GM12878 (cell line): ENCODE data around the gene EFHC1. TPM values are rescaled to one million over a fixed set of nuclear protein-coding genes. Genes with fewer than 3 reads are reported as not detected.

Experiments used
- ATAC-seq: fragments of 200-7000 bp; cut with Tn5 transposase; 3 replicates; pipeline ENCODE4 v1.9.1; 2020; ENCODE audit warnings: mild to moderate bottlenecking, moderate library complexity
- BruUV-seq: library from RNA; stranded (reverse); fragments of 400-500 nt; replicated peaks from 2 replicates; lab custom pipeline; 2021; lab: Mats Ljungman, UMichigan
- CTCF ChIA-PET: fragments of 300-600 bp; sonication (Branson Sonifier 250); formaldehyde crosslinking; extraction: SDS; loops from one replicate; lab custom pipeline; 2021; ENCODE audit warnings: inconsistent platforms; lab: Yijun Ruan, JAX
- POLR2A ChIA-PET: fragments of 350-600 bp; formaldehyde crosslinking; extraction: SDS; loops from one replicate; lab custom pipeline; 2021; ENCODE audit warnings: inconsistent platforms; lab: Charles Lee
- RAD21 ChIA-PET: fragments of 300-600 bp; sonication (Branson Sonifier 250); formaldehyde crosslinking; loops from one replicate; lab custom pipeline; 2023; ENCODE audit warnings: antibody characterized with exemption; ENCODE audit not compliant: unreplicated experiment; lab: Charles Lee
- SMC1A ChIA-PET: fragments of 300-600 bp; sonication (Branson Sonifier 250); formaldehyde crosslinking; loops from one replicate; lab custom pipeline; 2023; ENCODE audit not compliant: unreplicated experiment, uncharacterized antibody; lab: Charles Lee
- DNase-seq: peaks from one replicate; pipeline ENCODE4 v3.0.0-alpha.2; 2011; ENCODE audit warnings: low read depth, low spot score
- FAIRE-seq: peaks from 3 replicates; lab custom pipeline; 2011; peaks lifted over from hg19 to GRCh38; lab: Jason Lieb, UNC
- H2AFZ ChIP-seq: 2 replicates; pipeline ENCODE4 v1.6.0; 2011; ENCODE audit warnings: low read depth, low read length, control low read depth; ENCODE audit not compliant: control insufficient read depth
- H3K27ac ChIP-seq: 2 replicates; pipeline ENCODE4 v1.5.1; 2011; ENCODE audit warnings: control low read depth; ENCODE audit not compliant: control insufficient read depth, insufficient read depth
- H3K27me3 ChIP-seq, 2 experiments: replicated peaks in 1 of 2; 2 replicates each; pipeline versions ENCODE4 v1.6.0 to v1.6.1; 2011; ENCODE audit warnings: low read length in 1 of 2; ENCODE audit not compliant: control insufficient read depth in 2 of 2, insufficient read depth in 2 of 2
- H3K36me3 ChIP-seq, 2 experiments: 2 replicates each; pipeline ENCODE4 v1.5.1; 2011; ENCODE audit warnings: low read length in 1 of 2; ENCODE audit not compliant: control insufficient read depth in 2 of 2, insufficient read depth in 2 of 2
- H3K4me1 ChIP-seq: 2 replicates; pipeline ENCODE4 v1.6.1; 2011; ENCODE audit warnings: mild to moderate bottlenecking, low read length, moderate library complexity, mixed read lengths; ENCODE audit not compliant: control insufficient read depth, insufficient read depth
- H3K4me2 ChIP-seq: 2 replicates; pipeline ENCODE4 v1.6.0; 2011; ENCODE audit warnings: control low read depth; ENCODE audit not compliant: control insufficient read depth, insufficient read depth
- H3K4me3 ChIP-seq: fragments of 200-600 bp; sonication (generic); 2 replicates; pipeline ENCODE4 v1.5.1; 2016
- H3K79me2 ChIP-seq: 2 replicates; pipeline ENCODE4 v1.6.0; 2011; ENCODE audit warnings: low read length; ENCODE audit not compliant: control insufficient read depth, insufficient read depth
- H3K9ac ChIP-seq: 2 replicates; pipeline ENCODE4 v1.8.0; 2011; ENCODE audit warnings: low read length, control low read depth, mixed read lengths; ENCODE audit not compliant: control insufficient read depth, insufficient read depth
- H3K9me3 ChIP-seq: replicated peaks from 3 replicates; pipeline ENCODE4 v1.5.1; 2011; ENCODE audit warnings: mild to moderate bottlenecking, low read length; ENCODE audit not compliant: control insufficient read depth, insufficient read depth
- H4K20me1 ChIP-seq: 2 replicates; pipeline ENCODE4 v1.6.0; 2011; ENCODE audit not compliant: control insufficient read depth, insufficient read depth
- BHLHE40 ChIP-seq, 2 experiments: fragments of 450-650 bp in 1 of 2; IDR thresholded peaks; 2 replicates each; pipeline ENCODE4 v1.6.1; 2011 to 2017; ENCODE audit warnings: low read depth in 2 of 2, borderline replicate concordance in 1 of 2, improper control_type of control experiment in 1 of 2, low read length in 1 of 2, mild to moderate bottlenecking in 1 of 2
- CBFB ChIP-seq: IDR thresholded peaks from 2 replicates; pipeline ENCODE4 v1.6.1; 2016; ENCODE audit warnings: antibody characterized with exemption, low read depth
- CHD2 ChIP-seq: IDR thresholded peaks from 2 replicates; pipeline ENCODE4 v1.6.1; 2011; ENCODE audit warnings: low read depth, low read length, improper control_type of control experiment, borderline replicate concordance
- FOXM1 ChIP-seq: IDR thresholded peaks from 2 replicates; pipeline ENCODE4 v1.6.1; 2012; ENCODE audit warnings: low read depth, mild to moderate bottlenecking, inconsistent platforms, low read length, moderate library complexity
- IRF3 ChIP-seq: fragments of 450-650 bp; IDR thresholded peaks from 2 replicates; pipeline ENCODE4 v1.6.1; 2014; ENCODE audit warnings: mild to moderate bottlenecking
- MAX ChIP-seq: IDR thresholded peaks from 2 replicates; pipeline ENCODE4 v1.6.1; 2012; ENCODE audit warnings: low read depth, low read length, improper control_type of control experiment
- MEF2B ChIP-seq: fragments of 450-650 bp; IDR thresholded peaks from 2 replicates; pipeline ENCODE4 v1.6.1; 2018; ENCODE audit warnings: mild to moderate bottlenecking, moderate library complexity; ENCODE audit not compliant: partially characterized antibody, poor library complexity, severe bottlenecking
- NFIC ChIP-seq: IDR thresholded peaks from 2 replicates; pipeline ENCODE4 v1.6.1; 2012; ENCODE audit warnings: low read depth, mild to moderate bottlenecking, inconsistent platforms, low read length, moderate library complexity
- RUNX3 ChIP-seq: IDR thresholded peaks from 2 replicates; pipeline ENCODE4 v1.6.1; 2012; ENCODE audit warnings: low read length, inconsistent platforms
- USF1 ChIP-seq: IDR thresholded peaks from 2 replicates; pipeline ENCODE4 v1.6.1; 2011; ENCODE audit warnings: borderline replicate concordance, low read depth, mild to moderate bottlenecking, moderate library complexity, mixed read lengths, low read length; ENCODE audit not compliant: insufficient read depth; ENCODE audit errors: extremely low read length
- WGBS: methylation state at CpG from one replicate; pipeline ENCODE4 v1.1.6; 2016; ENCODE audit warnings: low lambda C conversion rate; ENCODE audit not compliant: insufficient replicate concordance, insufficient coverage; ENCODE audit errors: missing lambda C conversion rate; 5-methylcytosine and 5-hydroxymethylcytosine counted together
- in situ Hi-C: fragments of 300-500 bp; cut with MboI; formaldehyde crosslinking; loops from 9 replicates; pipeline ENCODE4 v1.14.3; 2018; ENCODE audit warnings: mixed read lengths
- intact Hi-C: fragments of 100-400 bp; cut with micrococcal nuclease; formaldehyde crosslinking; loops from one replicate; pipeline ENCODE4 v1.14.2; 2022; ENCODE audit not compliant: unreplicated experiment
- polyA plus RNA-seq, 11 experiments: library from polyadenylated mRNA; depleted of rRNA in 4 of 11; unstranded in 6 of 11; stranded (reverse) in 5 of 11; fragments of >200 nt; fragmentation: Nextera tagmentation in 4 of 11; fragmentation: Illumina TruSeq in 1 of 11; extraction: Ambion mirVana in 4 of 11; extraction: Trizol in 1 of 11; gene quantifications; 1 replicate in 1 of 11; 2 replicates in 10 of 11; pipeline versions ENCODE4 v1.2.1 to v1.2.3, GENCODE V29; 2011 to 2016; ENCODE audit warnings: inconsistent platforms in 2 of 11, missing spikeins in 2 of 11, low read depth in 1 of 11
- total RNA-seq, 4 experiments: library from RNA; depleted of rRNA in 3 of 4; stranded (reverse); fragments of >200 nt in 3 of 4; fragmentation: Illumina TruSeq in 1 of 4; extraction: Trizol in 1 of 4; gene quantifications; 2 replicates each; pipeline versions ENCODE4 v1.2.1 to v1.2.3, GENCODE V29; 2013 to 2021

EFHC1 gene
- total and polyA plus RNA-seq, 10 of the 15 experiments (the other 5 are each of a cell fraction or from before 2014, with no cell fraction given): 5.5 to 14.5 (median 8.8) TPM

GRCh38 chr6:52534966-52535390 lies 114.8 kb downstream of the EFHC1 start:
- ChIA-PET POLR2A (interaction anchor here (0.6 to 1.8 kb wide), 5 partner anchors 12 to 116 kb away, joined by 3 to 5 read pairs (median 4); partner anchors contain the start of gene EFHC1), RAD21 (interaction anchor here (0.7 to 3.6 kb wide), 9 partner anchors 17 to 250 kb away, joined by 3 to 22 read pairs (median 6); partner anchors contain the start of genes MCM3 and TRAM2), SMC1A (interaction anchor here (0.6 to 5.5 kb wide), 7 partner anchors 12 to 145 kb away, joined by 3 to 51 read pairs (median 6); no protein-coding TSS in a partner anchor), CTCF (interaction anchor here (2.7 kb wide), 1 partner anchor 42 kb away, joined by 13 read pairs; the partner anchor contains the start of gene TRAM2)
- Histone ChIP-seq H3K4me3 (no peak overlapping the region), H3K79me2 (peaks cover 7% of the 10 kb centered on the region), H3K9me3 (no peaks in the 10 kb centered on the region), H3K27ac (peak overlapping the region; percentile 85; the same call in 1 of the 2 replicates), H3K9ac (no peak overlapping the region), H3K36me3 (peaks cover 0 to 5% of the 10 kb centered on the region in 2 experiments; a peak in 1 of 4 replicates), H4K20me1 (no peaks in the 10 kb centered on the region; the same call in 1 of the 2 replicates), H3K4me1 (peaks cover 42% of the 10 kb centered on the region), H3K27me3 (no peaks in the 10 kb centered on the region), H3K4me2 (peak overlapping the region; percentile 95), H2AFZ (no peak overlapping the region; the same call in 1 of the 2 replicates)
- peak; percentile 19 for ATAC-seq
- TF ChIP-seq CBFB (0 out of 2 replicates have a peak, but pooled peaks have one; percentile 12), CHD2 (no peak), MAX (peak; percentile 36; the same call in 1 of the 2 replicates), USF1 (peak; percentile 43), IRF3 (no peak), RUNX3 (peak; percentile 72), FOXM1 (no peak), MEF2B (no peak), NFIC (0 out of 2 replicates have a peak, but pooled peaks have one; percentile 22), BHLHE40 (IDR thresholded peaks at IDR 0.05; ENCODE audit: borderline replicate concordance in 1 of 2, low read depth in 2 of 2, low read length in 1 of 2) (0 out of 4 replicates have a peak, but pooled peaks of 1 of the 2 experiments have one; percentile 26)
- 3% methylated on average over 3 of the region's 3 CpGs for WGBS
- no TSS peak for BruUV-seq
- in situ Hi-C loops (no loop called here), intact Hi-C loops (no loop called here)
- peak; percentile 13 for FAIRE-seq
- peak; percentile 33 for DNase-seq
